ENCODE data around the gene AZIN2.
"Not testable (repeated sequence)": the region's sequence is repeated elsewhere in the genome, so short reads cannot be mapped to it uniquely, and the experiment has no call there.

Gene AZIN2

GRCh38 chr1:33131191-33131590 is 50.2 kb downstream of the AZIN2 start:
- DNase-seq = peak; percentile 30

GRCh38 chr1:33132549-33132948 is 51.6 kb downstream of the AZIN2 start:
- no peak for DNase-seq

GRCh38 chr1:33133478-33134105 is 52.6 kb downstream of the AZIN2 start:
- no peak for DNase-seq

- DNase-seq = not testable (repeated sequence)
Observed at GRCh38 chr1:33136041-33136440, 55.1 kb downstream of the AZIN2 start.

- peak; percentile 72 for DNase-seq
Observed at GRCh38 chr1:33137800-33138199, 56.8 kb downstream of the AZIN2 start.

- no peak for DNase-seq
Observed at GRCh38 chr1:33140153-33141149, 59.5 kb downstream of the AZIN2 start.

GRCh38 chr1:33141216-33141615 is 60.3 kb downstream of the AZIN2 start:
- DNase-seq = no peak

GRCh38 chr1:33141781-33142180 is 60.8 kb downstream of the AZIN2 start:
- no peak for DNase-seq

GRCh38 chr1:33142483-33143064 is 61.6 kb downstream of the AZIN2 start:
- no peak for DNase-seq

- DNase-seq = no peak
Observed at GRCh38 chr1:33143176-33143575, 62.2 kb downstream of the AZIN2 start.

- no peak for DNase-seq
Observed at GRCh38 chr1:33143698-33144097, 62.7 kb downstream of the AZIN2 start.

GRCh38 chr1:33146003-33146402 is 65.0 kb downstream of the AZIN2 start:
- no peak for DNase-seq

GRCh38 chr1:33147275-33147996 is 66.5 kb downstream of the AZIN2 start:
- no peak for DNase-seq

GRCh38 chr1:33147997-33148314 is 67.0 kb downstream of the AZIN2 start:
- no peak for DNase-seq

- DNase-seq = no peak
Observed at GRCh38 chr1:33148615-33149014, 67.7 kb downstream of the AZIN2 start.

GRCh38 chr1:33149453-33150190 is 68.7 kb downstream of the AZIN2 start:
- no peak for DNase-seq

- DNase-seq = no peak
Observed at GRCh38 chr1:33150522-33150921, 69.6 kb downstream of the AZIN2 start.

GRCh38 chr1:33151116-33151515 is 70.2 kb downstream of the AZIN2 start:
- DNase-seq = no peak

GRCh38 chr1:33152685-33153432 is 71.9 kb downstream of the AZIN2 start:
- DNase-seq = no peak

GRCh38 chr1:33153650-33154049 is 72.7 kb downstream of the AZIN2 start:
- DNase-seq = no peak

GRCh38 chr1:33155877-33156538 is 75.1 kb downstream of the AZIN2 start:
- no peak for DNase-seq

Measured in activated CD8-positive, alpha-beta memory T cell treated with anti-CD3 and anti-CD28 coated beads, Interleukin-2, amount 50 U/mL, for 48 hours (primary cell).